DND-41 (cell line): ENCODE data around the gene GNLY.

Source experiments
- ATAC-seq: fragments of 200-7000 bp; cut with Tn5 transposase; 3 replicates; pipeline ENCODE4 v1.9.1; 2021; ENCODE audit warnings: low read depth; ENCODE audit not compliant: insufficient read depth
- DNase-seq: peaks from one replicate; pipeline ENCODE4 v3.0.0-alpha.2; 2020
- H2AFZ ChIP-seq: 2 replicates; pipeline ENCODE4 v1.6.0; 2012; ENCODE audit warnings: low read depth, low read length
- H3K27ac ChIP-seq: 2 replicates; pipeline ENCODE4 v1.5.1; 2012; ENCODE audit warnings: low read length, inconsistent platforms
- H3K27me3 ChIP-seq: fragments of 200-600 bp; sonication (generic); 2 replicates; pipeline ENCODE4 v1.6.0; 2012; ENCODE audit warnings: low read length, mild to moderate bottlenecking, inconsistent platforms; ENCODE audit not compliant: insufficient read depth, poor library complexity
- H3K36me3 ChIP-seq: 2 replicates; pipeline ENCODE4 v1.5.1; 2012; ENCODE audit warnings: low read length, inconsistent platforms; ENCODE audit not compliant: insufficient read depth
- H3K4me1 ChIP-seq: 2 replicates; pipeline ENCODE4 v1.5.1; 2012; ENCODE audit warnings: mild to moderate bottlenecking, low read length; ENCODE audit not compliant: insufficient read depth
- H3K4me2 ChIP-seq: 2 replicates; pipeline ENCODE4 v1.6.0; 2012; ENCODE audit warnings: mild to moderate bottlenecking, moderate library complexity, low read length, inconsistent platforms; ENCODE audit not compliant: insufficient read depth
- H3K4me3 ChIP-seq, 2 experiments: fragments of 200-600 bp in 1 of 2; shearing (Covaris generic) in 1 of 2; 2 replicates each; pipeline ENCODE4 v1.5.1; 2012 to 2016; ENCODE audit warnings: inconsistent platforms in 2 of 2, low read length in 2 of 2, mild to moderate bottlenecking in 2 of 2, low read depth in 1 of 2, moderate library complexity in 1 of 2
- H3K79me2 ChIP-seq: 2 replicates; pipeline ENCODE4 v1.6.0; 2012; ENCODE audit warnings: low read length, inconsistent platforms; ENCODE audit not compliant: insufficient read depth
- H3K9ac ChIP-seq: 2 replicates; pipeline ENCODE4 v1.6.0; 2012; ENCODE audit warnings: low read depth, mild to moderate bottlenecking, inconsistent platforms, low read length, moderate library complexity
- H3K9me3 ChIP-seq: 2 replicates; pipeline ENCODE4 v1.5.1; 2012; ENCODE audit warnings: low read length, moderate library complexity, mild to moderate bottlenecking, inconsistent platforms; ENCODE audit not compliant: insufficient read depth, severe bottlenecking
- H4K20me1 ChIP-seq: 2 replicates; pipeline ENCODE4 v1.6.0; 2012; ENCODE audit warnings: low read length; ENCODE audit not compliant: insufficient read depth
- EZH2 ChIP-seq: IDR thresholded peaks from 3 replicates; pipeline ENCODE4 v1.6.1; 2012; ENCODE audit warnings: borderline replicate concordance, low read depth, mild to moderate bottlenecking, moderate library complexity, low read length, inconsistent platforms; ENCODE audit not compliant: severe bottlenecking
- TF ChIP-seq, protein P1 (sequence below): IDR thresholded peaks from 2 replicates; pipeline ENCODE4 v1.5.1; 2012; ENCODE audit warnings: borderline replicate concordance, low read length, moderate library complexity, mild to moderate bottlenecking; ENCODE audit not compliant: poor library complexity, severe bottlenecking; ENCODE audit errors: extremely low read depth

GNLY gene

GRCh38 chr2:85647823-85648526, 46.2 kb upstream of the GNLY start:
- DNase-seq (no peak), ATAC-seq (no peak)
- no peaks in the 10 kb centered on the region for H3K4me1 ChIP-seq
- no peak overlapping the region for H2AFZ ChIP-seq
- no peaks in the 10 kb centered on the region for H3K27me3 ChIP-seq
- H3K4me2 ChIP-seq, result no peak overlapping the region
- no peak overlapping the region for H3K9ac ChIP-seq
- peaks cover 92% of the 10 kb centered on the region for H3K36me3 ChIP-seq
- peaks cover under 1% of the 10 kb centered on the region; the same call in 1 of the 2 replicates for H3K79me2 ChIP-seq
- peaks cover 13% of the 10 kb centered on the region for H4K20me1 ChIP-seq
- no peak for TF ChIP-seq EZH2
- TF ChIP-seq, protein P1, sequence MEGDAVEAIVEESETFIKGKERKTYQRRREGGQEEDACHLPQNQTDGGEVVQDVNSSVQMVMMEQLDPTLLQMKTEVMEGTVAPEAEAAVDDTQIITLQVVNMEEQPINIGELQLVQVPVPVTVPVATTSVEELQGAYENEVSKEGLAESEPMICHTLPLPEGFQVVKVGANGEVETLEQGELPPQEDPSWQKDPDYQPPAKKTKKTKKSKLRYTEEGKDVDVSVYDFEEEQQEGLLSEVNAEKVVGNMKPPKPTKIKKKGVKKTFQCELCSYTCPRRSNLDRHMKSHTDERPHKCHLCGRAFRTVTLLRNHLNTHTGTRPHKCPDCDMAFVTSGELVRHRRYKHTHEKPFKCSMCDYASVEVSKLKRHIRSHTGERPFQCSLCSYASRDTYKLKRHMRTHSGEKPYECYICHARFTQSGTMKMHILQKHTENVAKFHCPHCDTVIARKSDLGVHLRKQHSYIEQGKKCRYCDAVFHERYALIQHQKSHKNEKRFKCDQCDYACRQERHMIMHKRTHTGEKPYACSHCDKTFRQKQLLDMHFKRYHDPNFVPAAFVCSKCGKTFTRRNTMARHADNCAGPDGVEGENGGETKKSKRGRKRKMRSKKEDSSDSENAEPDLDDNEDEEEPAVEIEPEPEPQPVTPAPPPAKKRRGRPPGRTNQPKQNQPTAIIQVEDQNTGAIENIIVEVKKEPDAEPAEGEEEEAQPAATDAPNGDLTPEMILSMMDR, result no peak
- no peaks in the 10 kb centered on the region for H3K9me3 ChIP-seq
- H3K4me3 ChIP-seq, result no peak overlapping the region
- no peak overlapping the region for H3K27ac ChIP-seq

GRCh38 chr2:85648619-85649018, 45.5 kb upstream of the GNLY start:
- no peak overlapping the region for H3K4me2 ChIP-seq
- TF ChIP-seq EZH2, result no peak
- TF ChIP-seq, protein P1, result peak; percentile 61
- peaks cover 92% of the 10 kb centered on the region for H3K36me3 ChIP-seq
- H3K27ac ChIP-seq, result no peak overlapping the region
- no peaks in the 10 kb centered on the region for H3K27me3 ChIP-seq
- H3K9me3 ChIP-seq, result no peaks in the 10 kb centered on the region
- DNase-seq (peak; percentile 38), ATAC-seq (peak; percentile 75)
- H3K9ac ChIP-seq, result no peak overlapping the region
- H3K4me1 ChIP-seq, result no peaks in the 10 kb centered on the region
- H3K4me3 ChIP-seq, result no peak overlapping the region
- no peak overlapping the region for H2AFZ ChIP-seq
- no peaks in the 10 kb centered on the region; the same call in 1 of the 2 replicates for H3K79me2 ChIP-seq
- peaks cover 13% of the 10 kb centered on the region for H4K20me1 ChIP-seq

GRCh38 chr2:85649201-85650190, 44.7 kb upstream of the GNLY start:
- no peaks in the 10 kb centered on the region; the same call in 1 of the 2 replicates for H3K79me2 ChIP-seq
- no peak for ATAC-seq
- no peak overlapping the region for H3K27ac ChIP-seq
- DNase-seq, result no peak
- H3K4me3 ChIP-seq, result no peak overlapping the region
- H4K20me1 ChIP-seq, result peaks cover 12% of the 10 kb centered on the region
- no peaks in the 10 kb centered on the region for H3K27me3 ChIP-seq
- H3K4me2 ChIP-seq, result no peak overlapping the region
- H3K9me3 ChIP-seq, result no peaks in the 10 kb centered on the region
- TF ChIP-seq EZH2, result no peak
- TF ChIP-seq, protein P1, result no peak
- no peak overlapping the region for H2AFZ ChIP-seq
- H3K9ac ChIP-seq, result no peak overlapping the region
- H3K4me1 ChIP-seq, result no peaks in the 10 kb centered on the region
- peaks cover 89% of the 10 kb centered on the region for H3K36me3 ChIP-seq
